Subcutaneous preadipocyte (primary cell): ENCODE measurements around the gene TXNDC2. TPM values are rescaled to one million over a fixed set of nuclear protein-coding genes. Genes with fewer than 3 reads are reported as not detected.

Source experiments
- small RNA-seq: library from RNA; depleted of rRNA; stranded (forward); fragments of <200 nt; gene quantifications from one replicate; pipeline ENCODE3, GENCODE V24; 2012
- total RNA-seq: library from RNA; depleted of rRNA; stranded (reverse); fragments of >200 nt; gene quantifications from 2 replicates; pipeline ENCODE4 v1.2.3, GENCODE V29; 2012

TXNDC2 gene
- total RNA-seq: under 0.01 TPM in 1 of 2 replicates, not detected in the other

DNA sequence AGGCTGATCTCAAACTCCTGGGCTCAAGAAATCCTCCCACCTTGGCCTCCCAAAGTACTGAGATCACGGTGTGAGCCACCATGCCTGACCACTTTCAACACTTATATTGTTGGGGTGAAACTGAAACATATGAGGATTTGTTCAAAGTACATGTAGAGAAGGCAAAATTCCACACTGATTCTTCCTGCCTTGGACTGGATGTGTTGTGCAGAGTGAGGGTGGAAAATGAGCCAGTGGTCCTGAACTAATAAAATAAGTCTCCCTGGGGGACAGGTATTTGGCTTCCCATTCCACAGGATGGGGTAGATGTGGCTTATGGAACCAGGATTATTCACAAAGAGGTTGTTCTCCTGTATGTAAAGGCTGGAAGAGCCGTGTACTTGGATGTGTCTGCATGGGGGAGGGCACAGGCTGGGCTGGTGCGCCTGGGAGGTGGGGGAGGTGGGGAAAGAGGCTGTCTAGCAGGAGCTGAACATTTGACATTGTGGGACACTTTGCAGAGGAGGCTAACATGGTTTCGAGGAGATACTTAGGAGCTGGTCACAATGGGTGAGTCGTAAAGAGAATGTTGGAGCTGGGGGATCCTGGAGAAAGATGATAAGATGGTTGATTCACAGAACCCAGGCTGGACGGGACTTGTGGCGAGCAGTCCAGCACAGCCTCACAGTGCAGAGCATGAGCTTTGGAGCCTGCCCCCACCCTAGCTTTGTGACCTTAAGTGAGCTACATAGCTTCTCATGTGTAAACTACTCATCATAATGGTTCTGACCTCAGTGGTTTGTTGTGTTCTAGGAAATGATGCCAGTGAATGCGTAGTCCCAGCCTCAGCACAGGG lies at the start of gene TXNDC2:
Gene TXNDC2 (plus strand): TSS at position 804 of the 835 bp plus-strand sequence. CDS start 708 bp downstream, outside the sequence.

GRCh38 chr18:9913526-9914333 lies 28.0 kb downstream of the TXNDC2 start, which contains the start of gene VAPA:
Gene VAPA (plus strand): TSS chr18:9914016. CDS start chr18:9914257, 241 bp downstream.

Small RNAs within 50 kb of the gene (small RNA-seq; reads per million reads assigned to genes)
- gene RNA5SP449 (not detected), gene RNA5SP450 (0.63 reads per million, percentile 39 among the genes with 10 or more reads in this experiment)

Other genes with a start within 250 kb of the TXNDC2 start
- 25.7 and 37.9 TPM in 2 replicates for gene RAB31, start 177.7 kb upstream of the TXNDC2 start, total RNA-seq
- 193 and 211 TPM in 2 replicates for gene VAPA, start 28.0 kb downstream of the TXNDC2 start, total RNA-seq